CD14-positive monocyte (primary cell): Measurements from ENCODE around the gene SCN9A. TPM values are rescaled to one million over a fixed set of nuclear protein-coding genes. Genes with fewer than 3 reads are reported as not detected.

Experiments used
- DNase-seq, 3 donors: peaks; one replicate each; pipeline ENCODE4 v3.0.0-alpha.2; 2011 to 2022
- H2AFZ ChIP-seq: 2 replicates; pipeline ENCODE4 v1.6.0; 2012; ENCODE audit warnings: mild to moderate bottlenecking, low read depth, low read length, inconsistent platforms; ENCODE audit not compliant: insufficient read depth, poor library complexity, severe bottlenecking
- H3K27ac ChIP-seq, 2 donors: 1 replicate in 1 of 2; 2 replicates in 1 of 2; pipeline ENCODE4 v1.5.1; 2012 to 2013; ENCODE audit warnings: low read length in 2 of 2, control low read depth in 1 of 2, inconsistent platforms in 1 of 2, low read depth in 1 of 2, mild to moderate bottlenecking in 1 of 2
- H3K27me3 ChIP-seq, 2 donors: one replicate each; pipeline versions ENCODE4 v1.6.0 to v1.6.1; 2011 to 2013; ENCODE audit warnings: low read length in 2 of 2; ENCODE audit not compliant: control insufficient read depth in 2 of 2, insufficient read depth in 2 of 2
- H3K36me3 ChIP-seq, 2 donors: replicated peaks in 1 of 2; 1 replicate in 1 of 2; 2 replicates in 1 of 2; pipeline versions ENCODE4 v1.5.1 to v1.6.1; 2012 to 2013; ENCODE audit warnings: low read length in 2 of 2, control low read depth in 1 of 2, inconsistent platforms in 1 of 2, mild to moderate bottlenecking in 1 of 2; ENCODE audit not compliant: insufficient read depth in 2 of 2, control insufficient read depth in 1 of 2
- H3K4me1 ChIP-seq, 2 donors: 1 replicate in 1 of 2; 2 replicates in 1 of 2; pipeline versions ENCODE4 v1.5.1 to v1.6.1; 2012 to 2013; ENCODE audit warnings: low read length in 2 of 2, control low read depth in 1 of 2, inconsistent platforms in 1 of 2, mild to moderate bottlenecking in 1 of 2, moderate library complexity in 1 of 2; ENCODE audit not compliant: insufficient read depth in 2 of 2, control insufficient read depth in 1 of 2
- H3K4me2 ChIP-seq: replicated peaks from 2 replicates; pipeline ENCODE3; 2012; ENCODE audit warnings: low read length, moderate library complexity, mild to moderate bottlenecking; ENCODE audit not compliant: poor library complexity, severe bottlenecking; ENCODE audit errors: extremely low read depth
- H3K4me3 ChIP-seq, 3 experiments: fragments of 200-600 bp in 1 of 3; sonication (generic) in 1 of 3; replicated peaks in 1 of 3; 1 replicate in 2 of 3; 2 replicates in 1 of 3; pipeline ENCODE4 v1.5.1; 2011 to 2013; ENCODE audit warnings: low read length in 3 of 3, mild to moderate bottlenecking in 3 of 3, control low read depth in 2 of 3, low read depth in 2 of 3, inconsistent platforms in 1 of 3, moderate library complexity in 1 of 3
- H3K79me2 ChIP-seq: 2 replicates; pipeline ENCODE4 v1.6.0; 2012; ENCODE audit warnings: mild to moderate bottlenecking, control low read depth, inconsistent platforms, low read length, moderate library complexity; ENCODE audit not compliant: insufficient read depth
- H3K9ac ChIP-seq: 2 replicates; pipeline ENCODE4 v1.6.0; 2017; ENCODE audit warnings: low read length, mild to moderate bottlenecking; ENCODE audit not compliant: insufficient read depth, poor library complexity, severe bottlenecking
- H3K9me3 ChIP-seq, 2 donors: replicated peaks in 1 of 2; 1 replicate in 1 of 2; 2 replicates in 1 of 2; pipeline versions ENCODE4 v1.5.1 to v1.6.1; 2012 to 2013; ENCODE audit warnings: low read length in 2 of 2, control low read depth in 1 of 2; ENCODE audit not compliant: control insufficient read depth in 1 of 2, insufficient read depth in 1 of 2
- H4K20me1 ChIP-seq: 2 replicates; pipeline ENCODE4 v1.6.0; 2012; ENCODE audit warnings: mild to moderate bottlenecking, low read length, control low read depth, moderate library complexity; ENCODE audit not compliant: insufficient read depth
- H3K27ac Mint-ChIP-seq, 7 donors: one replicate each; pipeline ENCODE4 v1.8.0; 2020; ENCODE audit warnings: mild to moderate bottlenecking in 7 of 7, mixed read lengths in 7 of 7, moderate library complexity in 6 of 7, inconsistent platforms in 2 of 7
- H3K27me3 Mint-ChIP-seq, 3 donors: one replicate each; pipeline ENCODE4 v1.8.0; 2021 to 2022; ENCODE audit warnings: low read depth in 3 of 3, mild to moderate bottlenecking in 3 of 3, mixed read lengths in 3 of 3, moderate library complexity in 3 of 3, inconsistent platforms in 1 of 3
- H3K36me3 Mint-ChIP-seq, 2 donors: one replicate each; pipeline ENCODE4 v1.8.0; 2020; ENCODE audit warnings: mixed read lengths in 2 of 2, inconsistent platforms in 1 of 2, mild to moderate bottlenecking in 1 of 2
- H3K4me1 Mint-ChIP-seq: one replicate; pipeline ENCODE4 v1.8.0; 2020; ENCODE audit warnings: mild to moderate bottlenecking, mixed read lengths
- H3K4me3 Mint-ChIP-seq, 2 donors: one replicate each; pipeline ENCODE4 v1.8.0; 2020; ENCODE audit warnings: mild to moderate bottlenecking in 2 of 2, mixed read lengths in 2 of 2, moderate library complexity in 1 of 2
- H3K9me3 Mint-ChIP-seq, 7 donors: one replicate each; pipeline ENCODE4 v1.8.0; 2020 to 2022; ENCODE audit warnings: mixed read lengths in 7 of 7, mild to moderate bottlenecking in 6 of 7, moderate library complexity in 6 of 7, inconsistent platforms in 2 of 7
- WGBS: methylation state at CpG from one replicate; pipeline ENCODE4 v1.1.5; 2013; ENCODE audit warnings: missing lambda C conversion rate; ENCODE audit not compliant: insufficient coverage; 5-methylcytosine and 5-hydroxymethylcytosine counted together
- intact Hi-C, 2 donors: fragments of 100-400 bp; cut with micrococcal nuclease; formaldehyde crosslinking; loops; one replicate each; pipeline versions ENCODE4 v1.15.0 to v1.15.1; 2023
- polyA plus RNA-seq, 3 donors: library from polyadenylated mRNA; depleted of rRNA in 1 of 3; unstranded in 2 of 3; stranded (reverse) in 1 of 3; fragments of 300-500 nt in 2 of 3; fragments of >200 nt in 1 of 3; fragmentation: Illumina TruSeq in 2 of 3; gene quantifications; 1 replicate in 2 of 3; 2 replicates in 1 of 3; pipeline ENCODE4 v1.2.3, GENCODE V29; 2012 to 2021
- TF ChIP-seq, protein P1 (sequence below): fragments of 200-600 bp; IDR thresholded peaks from one replicate; pipeline ENCODE4 v1.8.0; 2022; ENCODE audit warnings: antibody characterized with exemption, mild to moderate bottlenecking

SCN9A gene
- polyA plus RNA-seq, 3 donors = 0.24 to 0.67 (median 0.26) TPM

DNA sequence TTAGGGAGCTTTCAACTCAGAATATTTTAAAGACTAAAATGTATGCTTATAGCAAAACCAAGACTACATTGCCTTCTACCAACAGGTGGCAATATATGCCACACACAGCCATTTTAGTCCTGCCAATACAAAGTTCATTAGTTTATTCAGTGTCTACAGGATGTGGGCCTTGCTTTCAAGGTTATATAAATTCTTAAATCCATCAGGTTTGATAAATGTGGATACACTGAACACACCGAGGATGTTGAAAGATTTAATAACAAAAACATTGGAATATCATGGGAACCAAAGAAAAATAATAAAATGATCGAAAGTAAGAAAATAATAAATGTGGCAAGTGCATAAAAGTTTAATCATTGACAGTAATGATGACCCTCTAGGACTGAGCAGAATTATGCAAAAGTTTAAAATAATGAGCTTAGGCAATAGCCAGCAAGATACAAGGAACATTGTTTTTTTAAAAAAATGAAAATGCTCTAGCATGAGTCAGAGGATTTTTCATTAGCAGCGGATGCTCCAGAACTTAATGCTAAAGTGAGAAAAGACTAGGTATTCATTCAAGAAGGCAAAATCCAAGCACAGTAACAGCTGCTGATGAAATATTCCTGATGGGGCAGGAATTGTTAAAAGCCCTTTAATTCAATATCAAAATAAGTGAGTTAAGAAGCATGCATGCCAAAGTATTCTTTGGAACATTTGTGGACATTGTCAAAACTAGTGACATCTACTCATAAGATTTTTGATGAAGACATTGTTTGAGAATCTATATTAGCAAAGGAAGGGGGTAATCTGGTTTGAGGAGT, 14.2 kb downstream of the SCN9A start:
- DNase-seq = peak in 1 of 3 donors; percentile 18
- no peak overlapping the region for H3K27ac Mint-ChIP-seq
- Histone ChIP-seq H3K9ac (no peak overlapping the region), H4K20me1 (no peaks in the 10 kb centered on the region), H3K9me3 (no peaks in the 10 kb centered on the region), H3K79me2 (no peaks in the 10 kb centered on the region), H3K4me3 (no peak overlapping the region), H2AFZ (no peak overlapping the region), H3K4me2 (no peak overlapping the region), H3K27ac (no peak overlapping the region), H3K36me3 (no peaks in the 10 kb centered on the region), H3K27me3 (no peaks in the 10 kb centered on the region), H3K4me1 (no peaks in the 10 kb centered on the region)
- H3K9me3 Mint-ChIP-seq = peaks cover 0 to 3% (median 0%) of the 10 kb centered on the region in 7 donors
- H3K4me1 Mint-ChIP-seq = no peaks in the 10 kb centered on the region
- intact Hi-C loops = no loop called here
- H3K4me3 Mint-ChIP-seq = no peak overlapping the region
- 89% methylated on average over 1 of the region's 3 CpGs for WGBS
- TF ChIP-seq, protein P1, sequence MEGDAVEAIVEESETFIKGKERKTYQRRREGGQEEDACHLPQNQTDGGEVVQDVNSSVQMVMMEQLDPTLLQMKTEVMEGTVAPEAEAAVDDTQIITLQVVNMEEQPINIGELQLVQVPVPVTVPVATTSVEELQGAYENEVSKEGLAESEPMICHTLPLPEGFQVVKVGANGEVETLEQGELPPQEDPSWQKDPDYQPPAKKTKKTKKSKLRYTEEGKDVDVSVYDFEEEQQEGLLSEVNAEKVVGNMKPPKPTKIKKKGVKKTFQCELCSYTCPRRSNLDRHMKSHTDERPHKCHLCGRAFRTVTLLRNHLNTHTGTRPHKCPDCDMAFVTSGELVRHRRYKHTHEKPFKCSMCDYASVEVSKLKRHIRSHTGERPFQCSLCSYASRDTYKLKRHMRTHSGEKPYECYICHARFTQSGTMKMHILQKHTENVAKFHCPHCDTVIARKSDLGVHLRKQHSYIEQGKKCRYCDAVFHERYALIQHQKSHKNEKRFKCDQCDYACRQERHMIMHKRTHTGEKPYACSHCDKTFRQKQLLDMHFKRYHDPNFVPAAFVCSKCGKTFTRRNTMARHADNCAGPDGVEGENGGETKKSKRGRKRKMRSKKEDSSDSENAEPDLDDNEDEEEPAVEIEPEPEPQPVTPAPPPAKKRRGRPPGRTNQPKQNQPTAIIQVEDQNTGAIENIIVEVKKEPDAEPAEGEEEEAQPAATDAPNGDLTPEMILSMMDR = peak; percentile 56
- H3K27me3 Mint-ChIP-seq = peaks cover 0 to under 1% (median 0%) of the 10 kb centered on the region in 3 donors
- no peaks in the 10 kb centered on the region for H3K36me3 Mint-ChIP-seq

DNA sequence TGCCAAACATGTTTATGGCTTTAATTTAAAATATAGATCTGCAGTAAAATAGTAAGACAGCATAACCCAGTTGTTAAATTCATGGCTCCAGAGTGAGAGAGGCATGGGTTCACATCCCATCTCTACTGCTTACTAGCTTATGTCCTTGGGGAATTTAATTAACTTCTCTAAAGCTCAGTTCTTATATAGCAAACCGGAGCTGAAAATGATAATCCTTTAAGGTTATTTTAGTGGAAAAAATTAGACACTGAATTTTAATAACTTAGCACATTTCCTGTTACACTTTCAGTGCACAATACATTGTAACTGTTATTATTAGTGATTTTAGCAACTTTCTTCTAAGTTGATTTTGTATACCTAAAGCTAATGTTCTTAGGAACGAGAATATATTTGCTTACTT, 14.8 kb downstream of the SCN9A start:
- Histone ChIP-seq H4K20me1 (no peaks in the 10 kb centered on the region), H3K9me3 (no peaks in the 10 kb centered on the region), H3K36me3 (no peaks in the 10 kb centered on the region), H2AFZ (no peak overlapping the region), H3K79me2 (no peaks in the 10 kb centered on the region), H3K4me1 (no peaks in the 10 kb centered on the region), H3K9ac (no peak overlapping the region), H3K4me3 (no peak overlapping the region), H3K4me2 (no peak overlapping the region), H3K27ac (no peak overlapping the region), H3K27me3 (no peaks in the 10 kb centered on the region)
- TF ChIP-seq, protein P1 = no peak
- Mint-ChIP-seq H3K9me3 (peaks cover 0 to 3% (median 0%) of the 10 kb centered on the region in 7 donors), H3K27ac (no peak overlapping the region), H3K4me1 (no peaks in the 10 kb centered on the region), H3K36me3 (no peaks in the 10 kb centered on the region), H3K4me3 (no peak overlapping the region), H3K27me3 (peaks cover 0 to 1% (median 0%) of the 10 kb centered on the region in 3 donors)
- DNase-seq = no peak
- intact Hi-C loops = no loop called here
- no CpG with 5 or more reads among the region's 2 CpGs for WGBS
